ENCODE data around the gene VPS72.

DNA sequence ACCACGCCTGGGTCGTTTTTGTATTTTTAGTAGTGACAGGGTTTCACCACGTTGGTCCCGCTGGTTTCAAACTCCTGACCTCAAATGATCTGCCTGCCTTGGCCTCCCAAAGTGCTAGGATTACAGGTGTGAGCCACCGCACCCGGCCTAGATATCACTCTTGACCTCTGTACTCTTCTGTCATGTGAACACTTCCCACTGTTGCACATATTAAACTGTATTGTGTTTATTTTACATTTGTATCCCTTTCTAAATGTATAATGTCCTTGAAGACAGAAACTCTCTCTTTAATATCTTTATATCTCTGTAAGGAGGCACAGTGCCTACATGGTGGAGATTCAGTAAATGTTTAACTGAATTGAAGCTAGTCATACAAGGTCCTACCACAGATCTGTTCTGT lies 45.2 kb upstream of the VPS72 start:
- TF ChIP-seq PRDM10 (IDR thresholded peaks at IDR 0.05; ENCODE audit: partially characterized antibody) (no peak), PRPF4 (IDR thresholded peaks at IDR 0.05; ENCODE audit: insufficient read depth, low read depth, low read length, poor library complexity, severe bottlenecking) (no peak), SIN3A (IDR thresholded peaks at IDR 0.05; ENCODE audit: borderline replicate concordance in 2 of 2, control insufficient read depth in 1 of 2, low read depth in 2 of 2, low read length in 2 of 2) (no peak)

Data from K562 (cell line).